CD4-positive, alpha-beta T cell treated with Interferon gamma for 1 hour (primary cell): ENCODE measurements around the gene PANX1.

ENCODE experiments used
- DNase-seq: peaks from one replicate; pipeline ENCODE4 v3.0.0-alpha.2; 2020

PANX1 gene

DNA sequence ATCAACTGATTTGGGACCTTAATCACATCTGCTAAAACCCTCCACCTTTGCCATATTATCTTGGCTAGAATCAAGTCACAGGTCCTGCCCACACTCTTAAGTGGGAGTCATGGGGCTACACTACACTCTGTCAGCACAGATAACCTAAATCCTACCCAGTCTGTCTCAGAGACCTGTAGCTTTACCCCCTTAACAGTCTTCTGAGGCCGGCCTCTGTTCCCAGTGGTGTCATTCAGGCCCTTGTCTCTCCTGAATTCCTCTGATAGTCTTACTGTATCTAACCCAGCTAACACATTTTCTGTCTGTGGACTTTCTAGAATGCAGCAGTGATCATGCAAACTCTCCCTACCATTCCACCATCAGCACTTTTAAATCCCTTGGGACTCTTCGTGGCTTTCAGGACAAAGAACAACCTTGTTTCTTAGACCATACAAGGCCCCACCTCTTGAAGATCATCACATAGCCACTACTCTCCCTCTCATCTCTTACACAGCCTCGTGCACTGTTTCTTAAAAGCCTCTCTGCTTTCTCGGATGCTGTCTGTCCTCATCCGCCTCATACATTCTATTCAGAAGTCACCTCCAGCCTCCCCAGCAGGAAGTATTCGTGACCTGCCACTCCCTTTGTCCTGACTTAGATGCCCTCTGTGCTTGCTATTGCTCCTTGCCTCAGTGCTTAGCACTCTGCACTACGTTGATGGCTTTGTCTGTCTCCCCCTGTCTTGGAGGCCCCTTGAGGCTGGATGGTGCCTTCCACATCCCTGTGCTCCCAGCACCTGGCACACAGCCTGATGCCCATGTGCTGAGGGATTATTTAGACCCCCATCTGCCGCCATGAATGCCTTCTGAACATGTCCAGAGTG, 57.9 kb downstream of the PANX1 start:
- DNase-seq: no peak

GRCh38 chr11:94193288-94193687, 64.6 kb downstream of the PANX1 start:
- no peak for DNase-seq

DNA sequence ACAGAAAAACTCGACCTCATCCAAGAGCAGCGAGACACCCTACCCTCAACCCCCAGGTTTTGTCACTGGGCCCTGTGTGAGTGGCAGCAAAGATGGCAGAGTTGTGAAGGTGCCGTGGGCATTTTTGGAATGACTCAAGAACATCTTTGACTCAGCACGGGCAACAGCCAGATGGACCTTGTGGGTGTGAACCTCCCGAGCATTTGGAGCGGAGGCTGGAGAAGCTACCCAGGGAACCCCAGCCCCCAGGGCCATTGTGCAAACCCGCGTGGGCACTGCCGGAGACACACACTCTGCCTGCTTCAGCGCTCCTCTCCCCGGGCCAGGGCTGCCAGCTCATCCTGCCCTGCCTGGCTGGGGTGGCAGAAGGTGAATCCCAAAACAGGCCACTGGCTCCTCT, 66.1 kb downstream of the PANX1 start:
- no peak for DNase-seq

DNA sequence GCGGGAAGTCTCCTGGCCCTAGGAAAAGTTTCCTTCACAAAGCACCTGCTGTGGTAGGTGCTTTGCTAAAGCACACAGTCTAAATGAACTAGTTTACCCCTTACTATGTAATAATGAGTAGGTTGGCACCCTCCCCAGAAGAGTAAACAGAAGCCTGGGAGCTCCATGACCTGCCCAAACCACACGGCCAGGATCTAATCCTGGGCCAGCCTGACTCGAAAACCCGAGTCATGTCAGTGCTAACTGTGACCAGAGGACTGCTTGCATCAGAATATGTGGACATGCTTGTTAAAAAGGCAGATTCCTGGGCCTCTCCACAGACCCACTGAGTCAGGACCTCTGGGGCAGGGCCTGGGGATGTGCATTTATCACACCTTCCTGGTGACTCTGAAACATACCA, 67.7 kb downstream of the PANX1 start:
- DNase-seq: no peak

- DNase-seq: no peak
Observed at GRCh38 chr11:94198718-94199117, 70.1 kb downstream of the PANX1 start.

DNA sequence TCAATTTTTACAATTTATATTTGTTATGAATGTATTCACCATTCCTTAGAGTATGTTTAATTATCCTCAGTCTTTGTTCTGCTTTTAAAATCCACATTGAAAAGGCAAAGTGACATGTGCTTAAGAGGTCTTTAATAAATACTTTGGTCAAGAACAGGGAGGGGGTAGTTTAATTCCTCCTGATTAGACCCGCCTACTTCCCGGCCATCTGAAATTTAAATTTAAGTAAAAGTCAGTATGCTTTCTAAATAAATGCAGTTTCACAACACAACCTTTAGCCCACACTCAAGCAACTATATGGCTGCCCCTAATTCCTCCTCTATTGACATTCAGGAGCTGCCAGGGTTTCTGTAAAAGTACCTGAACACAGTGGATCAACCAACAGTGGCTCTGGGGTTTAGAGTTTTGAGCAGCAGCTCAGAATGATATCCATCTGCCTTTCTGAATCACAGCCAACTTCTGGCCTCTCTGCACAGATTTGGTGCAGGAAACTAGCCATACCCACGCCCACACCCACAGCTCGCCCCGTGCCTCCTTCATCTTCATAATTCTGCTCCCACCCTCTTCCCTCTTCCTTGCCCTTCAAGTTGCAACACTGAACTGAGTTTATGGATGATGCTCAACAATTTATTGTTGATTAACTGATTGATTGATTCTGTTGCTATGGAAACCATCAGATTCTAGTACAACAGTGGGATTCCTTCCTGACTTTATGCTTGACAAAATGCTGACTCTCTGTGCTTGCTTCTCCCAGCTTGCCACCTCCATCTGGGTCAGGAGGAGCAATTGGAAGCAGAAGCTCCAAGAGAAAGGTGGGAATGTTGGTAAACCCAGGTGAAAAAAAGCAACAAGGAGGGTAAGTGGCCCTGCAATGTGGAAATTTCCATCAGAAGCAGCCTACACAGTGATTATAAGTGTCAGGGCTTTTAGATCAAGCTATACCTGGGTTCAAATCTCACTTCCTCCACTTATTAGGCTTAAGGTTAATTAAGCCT, 70.8 kb downstream of the PANX1 start:
- no peak for DNase-seq

GRCh38 chr11:94201004-94201465, 72.4 kb downstream of the PANX1 start:
- DNase-seq: no peak

DNA sequence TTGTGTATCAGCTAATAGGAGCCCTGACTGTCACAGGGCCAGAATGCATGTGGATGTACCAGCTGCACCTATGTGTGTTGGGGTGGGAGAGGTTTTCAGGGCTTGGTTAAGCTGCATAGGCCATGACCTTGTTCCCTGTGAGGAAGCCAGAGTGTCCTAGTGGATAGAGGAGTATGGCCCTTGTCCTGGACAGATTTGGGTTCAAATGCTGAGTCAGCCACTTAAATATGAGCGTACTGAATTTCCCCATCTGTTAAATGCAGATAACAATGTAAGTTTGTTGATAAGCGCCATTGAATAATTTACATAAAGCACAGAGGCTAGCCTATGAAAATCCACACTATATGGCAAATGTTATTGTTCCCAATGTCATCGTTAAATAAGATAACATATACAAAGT, 74.4 kb downstream of the PANX1 start:
- no peak for DNase-seq

- no peak for DNase-seq
Observed at GRCh38 chr11:94211261-94211830, 82.7 kb downstream of the PANX1 start.

- no peak for DNase-seq
Observed at GRCh38 chr11:94212898-94213297, 84.3 kb downstream of the PANX1 start.

DNA sequence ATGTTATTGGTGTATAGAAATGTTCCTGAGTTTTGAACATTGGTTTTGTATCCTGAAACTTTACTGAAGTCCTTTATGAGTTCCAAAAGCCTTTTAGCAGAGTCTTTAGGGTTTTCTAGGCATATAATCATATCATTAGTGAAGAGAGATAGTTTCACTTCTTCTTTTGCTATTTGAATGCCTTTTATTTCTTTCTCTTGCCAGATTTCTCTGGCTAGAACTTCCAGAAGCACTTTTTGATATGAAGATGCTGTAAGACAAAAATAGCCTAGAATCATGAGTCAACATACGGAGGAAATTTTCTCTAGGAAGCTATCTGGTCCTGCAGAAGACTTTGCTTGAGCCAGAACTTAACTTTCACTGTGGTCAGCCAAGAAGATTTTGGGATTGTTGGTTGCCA, 89.1 kb downstream of the PANX1 start:
- DNase-seq: no peak

DNA sequence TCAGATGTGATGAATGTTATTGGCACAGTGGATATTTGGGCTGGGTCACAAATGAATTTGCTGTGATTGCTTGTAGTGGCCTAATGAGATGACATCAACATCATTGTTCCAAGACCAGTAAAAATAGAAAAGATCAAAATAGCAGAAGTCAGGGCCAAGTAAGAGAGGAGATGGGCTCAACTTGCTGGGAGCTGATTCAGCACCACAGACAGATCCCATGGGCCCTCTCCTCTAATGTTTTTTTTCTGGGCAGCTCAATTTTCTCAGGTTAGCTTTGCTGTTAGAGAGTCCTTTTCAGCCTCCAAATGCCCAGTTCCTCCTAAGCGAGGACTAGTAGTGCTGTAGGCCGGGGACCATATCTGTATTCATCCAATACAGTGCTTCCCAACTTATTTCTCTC, 89.7 kb downstream of the PANX1 start:
- DNase-seq: no peak

GRCh38 chr11:94219771-94220170, 91.1 kb downstream of the PANX1 start:
- DNase-seq: no peak

DNA sequence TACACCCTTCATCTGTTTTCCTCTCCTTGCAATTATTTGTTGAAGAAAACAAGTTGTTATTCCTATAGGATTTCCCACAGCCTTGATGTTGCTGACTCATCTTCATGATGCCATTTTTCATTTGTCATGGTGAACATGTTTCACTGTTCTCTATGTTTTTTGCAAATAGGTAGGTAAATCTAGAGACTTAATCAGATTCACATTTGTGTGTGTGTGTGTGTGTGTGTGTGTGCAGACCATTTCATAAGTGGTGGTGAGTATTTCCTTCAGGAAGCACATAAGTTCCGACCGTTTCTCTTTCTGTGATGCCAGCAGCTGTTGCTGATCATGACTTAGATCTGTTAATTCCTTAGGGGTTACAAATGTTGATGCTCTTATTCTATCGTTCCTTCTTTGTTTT, 95.4 kb downstream of the PANX1 start:
- DNase-seq: no peak
